ENCODE results near the gene NRIP1. TPM values are rescaled to one million over a fixed set of nuclear protein-coding genes. Genes with fewer than 3 reads are reported as not detected.

The NRIP1 gene
- total RNA-seq, 1 experiment from 2014 or later: 29.6 TPM

- Histone ChIP-seq H4K20me1 (ENCODE audit: insufficient read depth) (no peaks in the 10 kb centered on the region), H3K4me1 (ENCODE audit: control insufficient read depth in 1 of 2, insufficient read depth in 2 of 2, low read length in 2 of 2) (peaks cover 0 to 6% of the 10 kb centered on the region in 2 experiments; a peak in 2 of 4 replicates), H3K9me2 (ENCODE audit: insufficient read depth) (no peaks in the 10 kb centered on the region), H3K79me2 (ENCODE audit: insufficient read depth, low read length) (peaks cover 98% of the 10 kb centered on the region), H3K27me3 (ENCODE audit: insufficient read depth, low read length) (no peaks in the 10 kb centered on the region), H3K36me3 (ENCODE audit: control insufficient read depth in 1 of 2, insufficient read depth in 2 of 2, low read length in 2 of 2) (peaks cover 0 to 10% of the 10 kb centered on the region in 2 experiments; a peak in 3 of 4 replicates), H3K4me3 (replicated peaks in 1 of 2; ENCODE audit: low read depth in 1 of 2, low read length in 2 of 2) (no peak overlapping the region), H2AFZ (ENCODE audit: low read depth, low read length, poor library complexity, severe bottlenecking) (no peak overlapping the region), H3K4me2 (ENCODE audit: low read length) (no peak overlapping the region), H3K9me3 (ENCODE audit: control insufficient read depth in 1 of 2, insufficient read depth in 1 of 2, low read depth in 1 of 2, low read length in 2 of 2) (peaks cover 2 to 8% of the 10 kb centered on the region in 2 experiments; a peak in 2 of 4 replicates), H3K27ac (ENCODE audit: low read depth, low read length) (no peak overlapping the region), H3K9ac (ENCODE audit: low read length) (no peak overlapping the region)
- BruUV-seq (replicated peaks): no TSS peak
- ATAC-seq: no peak
- DNase-seq (ENCODE audit: low read depth, low spot score): no peak
- ChIA-PET CTCF (no interaction called here), POLR2A (no interaction called here), RAD21 (ENCODE audit: low non-redundant PET in 1 of 2, low total read pairs in 2 of 2, uncharacterized antibody in 2 of 2, unreplicated experiment in 2 of 2) (no interaction called here)
- intact Hi-C loops (cut with micrococcal nuclease): no loop called here
- no peak for TF ChIP-seq CTCF (IDR thresholded peaks at IDR 0.05 in 2 of 3, conservative IDR thresholded peaks at IDR 0.05 in 1 of 3; ENCODE audit: borderline replicate concordance in 1 of 3, insufficient read depth in 1 of 3, low read depth in 2 of 3, low read length in 2 of 3)
- no peak for TF ChIP-seq EZH2 (IDR thresholded peaks at IDR 0.05)
- no peak for TF ChIP-seq ELF1 (IDR thresholded peaks at IDR 0.05; ENCODE audit: borderline replicate concordance, low read depth)
- TF ChIP-seq FOSL1 (IDR thresholded peaks at IDR 0.05; ENCODE audit: low read depth): no peak
- TF ChIP-seq YY1 (IDR thresholded peaks at IDR 0.05; ENCODE audit: extremely low read depth, insufficient replicate concordance, low read depth, low read length): no peak
- TF ChIP-seq MAX (IDR thresholded peaks at IDR 0.05): no peak
- TF ChIP-seq REST (IDR thresholded peaks at IDR 0.05; ENCODE audit: low read depth): no peak
- TF ChIP-seq CBX3 (IDR thresholded peaks at IDR 0.05; ENCODE audit: low read depth): no peak
- no peak for TF ChIP-seq RAD21 (IDR thresholded peaks at IDR 0.05; ENCODE audit: low read depth)
Measured at GRCh38 chr21:15037900-15038293, 26.9 kb downstream of the NRIP1 start.

Measured in HCT116 (cell line).